Hematopoietic multipotent progenitor cell treated with erythropoietin and hydrocortisone succinate and interleukin-3 and kit ligand, for 4 days (in vitro differentiated cells): ENCODE data around the gene CNTNAP2.
"Not testable (repeated sequence)": the region's sequence is repeated elsewhere in the genome, so short reads cannot be mapped to it uniquely, and the experiment has no call there.

Source experiments
- DNase-seq: peaks from one replicate; pipeline ENCODE4 v3.0.0-alpha.2; 2015

CNTNAP2 gene

GRCh38 chr7:148296994-148297644, 2180.5 kb downstream of the CNTNAP2 start:
- no peak for DNase-seq

- not testable (repeated sequence) for DNase-seq
Observed at GRCh38 chr7:148298768-148299167, 2182.2 kb downstream of the CNTNAP2 start.

GRCh38 chr7:148299350-148300276, 2183.0 kb downstream of the CNTNAP2 start:
- no peak for DNase-seq

- DNase-seq = not testable (repeated sequence)
Observed at GRCh38 chr7:148302436-148302835, 2185.8 kb downstream of the CNTNAP2 start.

GRCh38 chr7:148303295-148304082, 2186.9 kb downstream of the CNTNAP2 start:
- no peak for DNase-seq

GRCh38 chr7:148304083-148304335, 2187.4 kb downstream of the CNTNAP2 start:
- peak; percentile 31 for DNase-seq

- DNase-seq = peak; percentile 69
Observed at GRCh38 chr7:148304456-148304855, 2187.9 kb downstream of the CNTNAP2 start.

- no peak for DNase-seq
Observed at GRCh38 chr7:148306759-148307158, 2190.2 kb downstream of the CNTNAP2 start.

GRCh38 chr7:148318102-148318811, 2201.7 kb downstream of the CNTNAP2 start:
- no peak for DNase-seq

GRCh38 chr7:148318838-148319237, 2202.2 kb downstream of the CNTNAP2 start:
- no peak for DNase-seq

GRCh38 chr7:148319316-148319808, 2202.8 kb downstream of the CNTNAP2 start:
- DNase-seq = no peak

- no peak for DNase-seq
Observed at GRCh38 chr7:148325208-148325607, 2208.6 kb downstream of the CNTNAP2 start.

GRCh38 chr7:148327379-148327778, 2210.8 kb downstream of the CNTNAP2 start:
- no peak for DNase-seq

GRCh38 chr7:148328906-148329305, 2212.3 kb downstream of the CNTNAP2 start:
- no peak for DNase-seq

GRCh38 chr7:148330124-148330818, 2213.7 kb downstream of the CNTNAP2 start:
- no peak for DNase-seq

GRCh38 chr7:148330822-148331221, 2214.2 kb downstream of the CNTNAP2 start:
- DNase-seq = no peak

- not testable (repeated sequence) for DNase-seq
Observed at GRCh38 chr7:148331456-148331855, 2214.9 kb downstream of the CNTNAP2 start.

- DNase-seq = no peak
Observed at GRCh38 chr7:148332191-148333186, 2215.9 kb downstream of the CNTNAP2 start.

- DNase-seq = no peak
Observed at GRCh38 chr7:148334441-148334956, 2217.9 kb downstream of the CNTNAP2 start.

GRCh38 chr7:148334959-148335577, 2218.5 kb downstream of the CNTNAP2 start:
- no peak for DNase-seq
